Embryonic facial prominence (tissue), 1 donor: ENCODE data around the gene LAMTOR4.

Source experiments
- DNase-seq: peaks from one replicate; pipeline ENCODE4 v3.0.0-alpha.2; 2016; ENCODE audit errors: extremely low spot score

Gene LAMTOR4

GRCh38 chr7:100148559-100149328, at the start of gene LAMTOR4:
Gene LAMTOR4 (plus strand): TSS chr7:100148918. CDS start chr7:100148973, 55 bp downstream.
- DNase-seq = peak; percentile 95

DNA sequence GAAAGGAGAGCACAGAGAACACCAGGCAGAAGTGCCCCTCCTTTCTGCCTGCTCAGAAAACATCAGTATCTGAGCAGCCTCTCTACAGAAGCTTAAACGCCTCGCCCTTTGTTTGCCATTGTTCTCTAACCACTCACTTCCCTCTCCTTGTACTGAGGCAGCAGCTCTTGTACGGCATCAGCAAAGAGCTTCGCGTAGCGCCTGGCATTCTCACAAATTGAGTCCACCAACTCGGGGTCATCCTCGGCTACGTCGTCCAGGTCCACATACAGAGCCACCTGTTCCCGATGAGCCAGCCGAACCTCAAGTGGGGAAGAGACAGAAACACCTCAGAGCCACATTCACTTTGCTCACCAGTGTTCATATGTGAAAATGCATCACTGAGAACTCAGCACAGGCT, 49.3 kb upstream of the LAMTOR4 start:
- DNase-seq = no peak

GRCh38 chr7:100100420-100101015, 48.2 kb upstream of the LAMTOR4 start:
- DNase-seq = peak; percentile 88

- DNase-seq = peak; percentile 96
These were observed 47.5 kb upstream of the LAMTOR4 start, which contains the start of the genes AP4M1 and MCM7 for GRCh38 chr7:100101016-100101862. Gene AP4M1 (plus strand): TSS chr7:100101643. CDS start chr7:100101715, 72 bp downstream. Gene MCM7 (minus strand): TSS chr7:100101397. CDS start chr7:100101294, 103 bp downstream.

DNA sequence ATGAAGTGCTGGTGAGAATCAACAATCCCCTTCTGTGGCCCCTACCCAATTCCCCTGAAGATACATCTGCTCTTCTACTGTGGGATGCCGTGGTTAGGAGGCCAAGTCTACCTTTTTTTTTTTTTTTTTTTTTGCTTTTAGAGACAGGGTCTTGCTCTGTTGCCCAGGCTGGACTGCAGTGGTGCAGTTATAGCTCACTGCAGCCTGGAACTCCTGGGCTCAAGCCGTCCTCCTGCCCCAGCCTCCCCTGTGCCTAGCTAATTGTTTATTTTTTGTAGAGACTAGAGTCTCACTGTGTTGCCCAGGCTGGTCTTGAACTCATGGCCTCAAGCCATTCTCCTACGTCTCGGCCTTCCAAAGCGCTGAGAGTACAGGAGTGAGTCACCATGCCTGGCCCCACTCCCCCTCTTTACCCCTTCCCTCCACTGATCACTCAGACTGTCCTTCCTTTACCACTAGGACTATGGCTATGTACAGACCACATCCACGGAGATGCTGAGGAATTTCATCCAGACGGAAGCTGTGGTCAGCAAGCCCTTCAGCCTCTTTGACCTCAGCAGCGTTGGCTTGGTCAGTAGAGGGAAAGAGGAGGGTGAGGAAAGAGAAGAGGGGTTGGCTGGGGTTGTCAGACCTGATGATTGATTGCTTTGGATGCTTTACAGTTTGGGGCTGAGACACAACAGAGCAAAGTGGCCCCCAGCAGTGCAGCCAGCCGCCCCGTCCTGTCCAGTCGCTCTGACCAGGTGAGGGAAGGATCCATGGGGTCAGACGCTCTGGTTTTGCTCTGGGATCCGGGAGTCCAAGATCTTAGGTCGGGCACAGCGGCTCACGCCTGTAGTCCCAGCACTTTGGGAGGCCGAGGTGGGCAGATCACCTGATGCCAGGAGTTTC, 45.5 kb upstream of the LAMTOR4 start:
- DNase-seq = no peak

DNA sequence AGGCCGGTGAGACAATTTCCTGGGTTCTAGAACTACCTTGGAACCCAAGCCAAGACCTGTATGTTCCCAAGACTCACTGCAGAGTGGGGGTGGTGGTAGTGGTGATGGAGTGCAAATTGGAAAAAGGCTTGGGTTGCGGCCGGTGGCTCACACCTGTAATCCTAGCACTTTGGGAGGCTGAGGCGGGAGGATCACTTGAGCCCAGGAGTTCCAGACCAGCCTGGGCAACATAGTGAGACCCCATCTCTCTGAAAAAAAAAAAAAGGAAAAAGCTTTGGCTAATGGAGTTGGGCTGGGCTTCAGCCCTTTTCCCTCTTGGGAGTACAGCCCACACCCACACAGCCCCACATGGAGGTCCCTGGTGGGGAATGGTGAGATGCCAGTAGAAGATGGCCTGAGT, 43.2 kb upstream of the LAMTOR4 start:
- no peak for DNase-seq

DNA sequence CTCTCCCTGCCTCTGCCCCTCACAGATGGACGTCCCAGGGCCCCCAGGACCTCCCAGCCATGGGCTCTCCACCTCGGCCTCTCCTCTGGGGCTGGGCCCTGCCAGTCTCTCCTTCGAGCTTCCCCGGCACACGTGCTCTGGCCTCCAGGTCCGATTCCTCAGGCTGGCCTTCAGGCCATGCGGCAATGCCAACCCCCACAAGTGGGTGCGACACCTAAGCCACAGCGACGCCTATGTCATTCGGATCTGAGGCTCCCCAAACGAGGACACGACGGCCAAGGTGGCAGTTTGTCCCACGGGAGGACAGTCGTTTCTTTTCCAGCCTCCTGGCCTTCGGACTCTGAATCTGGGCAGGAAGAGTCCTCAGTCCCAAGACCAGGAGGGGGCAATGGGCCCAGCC, 42.1 kb upstream of the LAMTOR4 start:
- no peak for DNase-seq

- DNase-seq = no peak
These were observed 41.5 kb upstream of the LAMTOR4 start for GRCh38 chr7:100107125-100107737.

DNA sequence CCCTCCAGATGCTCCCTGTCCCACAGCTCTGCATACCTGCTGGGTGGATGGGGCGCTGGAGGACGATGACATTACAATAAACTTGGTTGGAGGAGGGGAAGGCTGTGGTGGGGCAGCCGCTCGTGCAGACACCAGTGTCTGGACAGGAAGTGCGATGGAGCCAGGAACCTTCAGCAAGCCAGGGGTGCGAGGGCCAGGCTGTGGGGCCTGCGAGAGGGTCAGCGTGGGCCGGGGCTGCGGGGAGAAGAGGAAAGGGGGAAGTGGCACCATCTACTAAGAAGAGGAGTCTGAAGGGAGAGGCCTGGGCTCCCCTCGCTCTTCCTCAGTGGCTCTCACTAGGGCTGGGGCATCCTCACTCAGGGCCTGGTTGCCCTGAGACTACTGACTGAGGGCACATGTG, 40.8 kb upstream of the LAMTOR4 start:
- no peak for DNase-seq

GRCh38 chr7:100109521-100110163, 39.1 kb upstream of the LAMTOR4 start:
- no peak for DNase-seq

GRCh38 chr7:100111156-100111555, 37.6 kb upstream of the LAMTOR4 start:
- DNase-seq = no peak

- no peak for DNase-seq
These were observed 36.8 kb upstream of the LAMTOR4 start for GRCh38 chr7:100111914-100112313.

DNA sequence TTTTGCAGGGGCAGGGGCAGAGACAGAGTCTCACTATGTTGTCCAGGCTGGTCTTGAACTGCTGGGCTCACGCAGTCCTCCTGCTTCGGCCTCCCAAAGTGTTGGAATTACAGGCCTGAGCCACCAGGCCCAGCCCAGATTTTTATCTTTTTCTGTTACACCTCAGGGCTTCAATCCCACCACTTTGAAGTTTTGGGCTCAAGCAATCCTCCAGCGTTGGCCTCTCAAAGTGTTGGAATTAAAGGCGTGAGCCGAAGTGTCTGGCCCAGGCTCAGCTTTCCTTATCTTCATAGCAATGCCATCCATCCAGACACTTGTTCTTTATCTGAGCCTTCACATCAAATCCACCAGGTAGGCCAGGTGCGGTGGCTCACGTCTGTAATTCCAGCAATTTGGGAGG, 33.7 kb upstream of the LAMTOR4 start:
- DNase-seq = no peak

DNA sequence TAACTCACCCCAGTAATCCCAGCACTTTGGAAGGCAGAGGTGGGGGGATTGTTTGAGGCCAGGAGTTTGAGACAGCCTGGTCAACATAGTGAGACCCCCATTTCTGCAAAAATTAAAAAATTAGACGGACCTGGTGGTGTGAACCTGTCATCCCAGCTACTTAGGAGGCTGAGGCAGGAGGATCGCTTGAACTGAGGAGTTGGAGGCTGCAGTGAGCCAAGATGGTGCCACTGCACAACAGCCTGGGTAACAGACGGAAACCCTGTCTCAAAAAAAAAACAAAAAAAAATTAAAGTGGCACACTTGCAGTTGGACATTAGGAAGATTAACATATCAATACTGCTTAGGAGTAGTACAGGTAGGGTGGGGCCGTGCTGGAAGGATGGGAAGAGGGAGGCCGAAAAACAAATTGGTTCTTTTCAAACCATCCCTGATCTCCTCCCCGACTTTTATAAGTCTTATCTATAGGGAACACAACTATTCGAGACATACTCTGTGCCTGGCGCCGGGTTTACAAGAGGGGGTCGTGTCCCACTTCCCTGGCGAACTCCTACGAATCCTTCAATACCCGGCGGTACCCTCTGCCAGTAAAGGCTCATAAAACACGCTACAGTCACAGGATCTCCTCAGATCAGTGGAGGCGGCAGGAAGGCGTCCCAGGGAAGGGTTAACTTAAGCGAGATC, 30.2 kb upstream of the LAMTOR4 start:
- DNase-seq = no peak

DNA sequence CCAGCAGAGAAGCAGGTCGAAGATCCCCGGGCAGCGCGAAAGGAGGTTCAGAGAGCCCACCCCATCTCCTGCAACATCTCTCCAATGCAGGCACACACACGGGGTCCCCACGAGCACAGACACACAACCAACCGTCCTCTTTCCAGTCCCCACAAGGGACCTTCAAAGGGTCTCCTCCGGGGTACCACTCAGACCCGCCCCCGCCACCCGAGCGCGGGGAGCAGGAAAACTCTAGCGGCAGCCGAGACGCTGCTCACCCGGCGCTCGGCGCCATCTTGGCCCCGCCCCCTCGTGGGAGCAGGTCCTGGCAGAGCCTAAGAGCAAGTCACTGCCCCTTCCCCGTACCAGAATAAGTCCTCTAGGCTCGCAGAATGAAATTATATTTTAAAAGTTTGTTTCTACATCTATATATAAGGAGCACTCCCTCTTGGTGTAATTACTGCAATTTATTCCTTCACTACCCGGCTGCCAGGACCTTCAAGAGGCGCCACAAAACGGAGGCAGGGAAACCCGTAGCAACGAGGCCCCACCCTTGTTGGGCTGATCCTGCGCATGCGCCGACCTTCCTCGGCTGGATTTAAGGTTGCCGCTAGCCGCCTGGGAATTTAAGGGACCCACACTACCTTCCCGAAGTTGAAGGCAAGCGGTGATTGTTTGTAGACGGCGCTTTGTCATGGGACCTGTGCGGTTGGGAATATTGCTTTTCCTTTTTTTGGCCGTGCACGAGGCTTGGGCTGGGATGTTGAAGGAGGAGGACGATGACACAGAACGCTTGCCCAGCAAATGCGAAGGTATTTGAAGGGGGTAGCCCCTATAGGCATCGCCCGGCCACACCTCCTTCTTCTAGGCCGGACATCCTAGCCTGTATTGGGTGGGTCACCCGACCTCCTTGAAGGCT, 29.4 kb upstream of the LAMTOR4 start, which contains the start of the genes CNPY4 and TAF6:
TSS of gene CNPY4 (plus strand) at position 563 of the 898 bp plus-strand sequence. CDS start at position 674, 111 bp downstream.
TSS of gene TAF6 (minus strand) at position 287 of the 898 bp plus-strand sequence. CDS start 5,149 bp downstream, outside the sequence.
- peak; percentile 93 for DNase-seq

DNA sequence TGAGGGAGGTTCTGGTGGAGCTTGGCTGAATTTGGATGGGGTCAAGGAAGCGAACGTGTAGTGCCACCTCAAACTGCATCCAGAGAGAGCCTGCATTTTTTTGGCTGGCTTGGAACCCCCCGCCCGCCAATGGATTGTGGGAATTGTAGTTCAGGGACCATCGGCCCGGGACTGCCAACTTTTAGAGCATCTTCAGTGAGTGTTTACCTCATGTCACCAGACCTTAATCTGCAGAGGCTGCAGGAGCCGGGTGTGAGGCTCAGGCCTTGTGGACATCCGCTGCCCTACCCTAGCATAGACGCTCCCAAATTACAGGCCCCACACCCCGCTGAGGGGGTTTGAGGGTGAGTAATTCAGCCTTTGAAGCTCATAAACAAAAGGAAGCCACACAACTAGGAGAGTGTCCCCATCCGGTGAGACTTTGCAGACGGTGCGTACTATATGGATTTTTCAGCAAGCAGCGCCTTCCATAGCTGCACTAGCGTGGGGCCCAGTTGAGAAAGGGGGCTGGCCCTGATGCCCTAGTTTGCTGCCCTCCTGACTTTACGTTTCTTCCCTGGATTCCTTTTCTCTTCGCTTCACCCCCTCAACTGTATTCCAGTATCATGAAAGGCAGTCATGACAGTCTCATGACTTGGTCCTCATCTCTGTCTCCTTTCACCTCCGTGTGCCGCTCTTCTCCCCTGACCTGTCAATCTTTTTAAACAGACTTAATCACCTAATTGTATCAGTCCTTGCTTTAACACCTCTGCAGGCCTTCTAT, 28.6 kb upstream of the LAMTOR4 start:
- DNase-seq = no peak

DNA sequence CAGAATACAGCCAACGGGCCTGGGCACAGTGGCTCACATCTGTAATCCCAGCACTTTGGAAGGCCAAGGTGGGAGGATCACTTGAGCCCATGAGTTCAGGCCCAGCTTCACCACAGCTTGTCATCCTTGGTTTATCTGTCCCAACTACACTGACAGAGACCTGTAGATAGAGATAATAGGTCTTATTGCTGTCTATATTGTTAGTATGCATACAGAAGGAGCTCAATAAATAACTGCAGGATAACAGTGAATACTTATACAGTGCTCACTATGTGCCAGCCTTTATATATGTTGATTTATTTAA, 28.0 kb upstream of the LAMTOR4 start:
- no peak for DNase-seq

DNA sequence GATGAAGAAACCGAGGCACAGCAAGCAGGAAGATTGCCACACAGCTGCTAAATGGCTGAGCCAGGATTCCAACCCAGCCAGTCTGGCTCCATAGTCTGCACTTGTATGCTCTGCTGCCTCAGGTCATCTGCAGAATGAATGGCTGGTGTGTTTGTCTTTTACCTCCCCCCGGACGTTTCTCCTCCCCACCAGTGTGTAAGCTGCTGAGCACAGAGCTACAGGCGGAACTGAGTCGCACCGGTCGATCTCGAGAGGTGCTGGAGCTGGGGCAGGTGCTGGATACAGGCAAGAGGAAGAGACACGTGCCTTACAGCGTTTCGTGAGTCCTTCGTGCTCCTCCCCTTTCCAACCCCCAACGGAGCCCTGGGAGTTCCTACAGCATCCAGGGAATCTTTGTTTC, 26.7 kb upstream of the LAMTOR4 start:
- no peak for DNase-seq
